GM20431 (cell line): Measurements from ENCODE around the gene SPATS2.

Source experiments
- in situ Hi-C: fragments of 300-500 bp; cut with MseI, MboI; formaldehyde crosslinking; loops from one replicate; pipeline ENCODE4 v1.15.0; 2020; ENCODE audit warnings: low sequenced_read_pairs; ENCODE audit not compliant: unreplicated experiment

Gene SPATS2

DNA sequence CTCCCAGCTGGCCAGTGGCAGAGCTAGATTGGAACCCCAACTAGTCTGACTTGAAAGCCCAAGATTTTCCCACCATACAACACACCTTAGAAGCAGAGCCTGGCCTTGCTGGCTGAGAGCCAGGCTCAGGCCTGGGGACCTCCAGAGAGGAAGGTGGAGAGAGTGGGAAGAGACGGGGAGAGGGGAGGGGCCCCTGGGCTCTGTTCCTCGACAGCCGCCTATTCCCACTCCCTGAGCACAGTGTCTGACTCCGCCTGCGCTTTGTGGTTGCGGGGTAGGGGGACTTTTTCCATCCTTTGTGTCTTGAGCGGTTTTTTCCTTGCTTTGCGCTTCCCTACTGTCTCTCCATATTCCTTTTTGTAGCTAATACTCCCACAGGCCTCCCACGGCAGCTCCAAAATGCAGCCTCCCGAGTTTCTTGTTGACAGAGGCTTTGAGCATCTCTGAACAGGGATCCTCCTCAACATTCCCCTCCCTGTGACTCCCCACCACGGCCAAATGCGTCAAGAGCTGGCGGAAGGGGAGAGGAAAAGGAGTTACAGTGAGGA, 167.5 kb downstream of the SPATS2 start:
- in situ Hi-C loops = no loop called here

- in situ Hi-C loops = no loop called here
Measured at GRCh38 chr12:49535921-49536525, 168.8 kb downstream of the SPATS2 start.

- in situ Hi-C loops = no loop called here
Measured at GRCh38 chr12:49536526-49537071, 169.3 kb downstream of the SPATS2 start.

DNA sequence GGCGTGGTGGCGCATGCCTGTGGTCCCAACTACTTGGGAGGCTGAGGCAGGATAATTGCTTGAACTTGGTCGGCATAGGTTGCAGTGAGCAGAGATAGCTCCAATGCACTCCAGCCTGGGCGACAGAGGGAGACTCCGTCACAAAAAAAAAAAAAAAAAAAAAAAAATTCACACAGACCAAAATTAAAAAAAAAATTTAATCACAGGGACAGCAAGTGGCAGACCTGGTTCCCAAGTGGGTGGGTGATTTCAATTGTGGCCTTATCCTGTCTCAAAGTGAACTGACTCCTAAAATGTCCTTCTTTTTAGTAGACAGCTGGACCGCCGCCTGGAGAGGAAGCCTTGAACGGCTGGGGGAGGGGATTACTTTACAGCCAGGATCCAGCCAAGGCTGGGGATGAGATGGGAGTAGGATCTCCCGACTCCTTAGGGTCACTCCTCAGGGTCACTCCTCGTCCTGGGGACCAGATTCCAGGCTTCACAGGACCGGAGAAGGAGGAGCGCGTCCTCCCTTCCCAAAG, 170.0 kb downstream of the SPATS2 start:
- in situ Hi-C loops = no loop called here

DNA sequence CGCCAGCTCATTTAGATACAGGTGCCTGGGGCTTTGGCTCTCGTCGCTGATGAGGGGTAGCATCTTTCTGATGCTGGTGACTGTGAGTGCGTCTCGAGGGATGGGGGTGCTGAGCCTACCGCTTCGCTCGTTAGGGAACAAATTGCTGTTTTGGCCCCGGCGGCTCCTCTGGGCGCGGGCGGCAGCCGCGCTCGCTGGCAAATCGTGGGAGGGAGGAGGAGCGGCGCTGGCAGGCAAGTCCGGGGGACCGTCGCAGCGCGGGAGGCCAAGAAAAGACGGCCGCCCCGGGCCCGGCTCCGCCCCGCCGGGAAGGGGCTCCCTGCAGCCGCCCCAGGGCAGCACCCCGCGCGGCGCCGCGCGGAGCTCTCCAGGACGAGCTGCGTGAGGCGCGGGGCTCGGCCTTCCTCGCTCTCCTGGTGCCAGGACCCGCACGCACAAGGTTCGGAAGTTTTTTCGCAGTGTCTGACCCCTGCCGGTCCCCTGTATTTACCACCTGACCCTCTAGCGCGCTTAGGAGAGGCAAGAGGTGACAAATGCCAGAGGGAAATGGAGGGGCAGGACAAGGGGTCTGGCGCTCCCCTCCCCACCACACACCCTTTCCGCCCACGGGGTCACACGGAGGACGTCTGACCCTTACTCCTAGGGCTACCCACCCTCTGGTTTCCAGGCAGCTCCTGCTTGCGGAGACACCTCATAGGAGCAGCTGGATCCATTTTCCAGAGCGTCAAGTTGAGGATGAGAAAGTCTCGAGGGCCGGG, 170.7 kb downstream of the SPATS2 start:
- in situ Hi-C loops = no loop called here

- in situ Hi-C loops = no loop called here
Measured at GRCh38 chr12:49538510-49539403, 171.5 kb downstream of the SPATS2 start, which contains the start of gene KCNH3. TSS of gene KCNH3 (plus strand) at chr12:49539030. CDS start at chr12:49539417, 387 bp downstream.

DNA sequence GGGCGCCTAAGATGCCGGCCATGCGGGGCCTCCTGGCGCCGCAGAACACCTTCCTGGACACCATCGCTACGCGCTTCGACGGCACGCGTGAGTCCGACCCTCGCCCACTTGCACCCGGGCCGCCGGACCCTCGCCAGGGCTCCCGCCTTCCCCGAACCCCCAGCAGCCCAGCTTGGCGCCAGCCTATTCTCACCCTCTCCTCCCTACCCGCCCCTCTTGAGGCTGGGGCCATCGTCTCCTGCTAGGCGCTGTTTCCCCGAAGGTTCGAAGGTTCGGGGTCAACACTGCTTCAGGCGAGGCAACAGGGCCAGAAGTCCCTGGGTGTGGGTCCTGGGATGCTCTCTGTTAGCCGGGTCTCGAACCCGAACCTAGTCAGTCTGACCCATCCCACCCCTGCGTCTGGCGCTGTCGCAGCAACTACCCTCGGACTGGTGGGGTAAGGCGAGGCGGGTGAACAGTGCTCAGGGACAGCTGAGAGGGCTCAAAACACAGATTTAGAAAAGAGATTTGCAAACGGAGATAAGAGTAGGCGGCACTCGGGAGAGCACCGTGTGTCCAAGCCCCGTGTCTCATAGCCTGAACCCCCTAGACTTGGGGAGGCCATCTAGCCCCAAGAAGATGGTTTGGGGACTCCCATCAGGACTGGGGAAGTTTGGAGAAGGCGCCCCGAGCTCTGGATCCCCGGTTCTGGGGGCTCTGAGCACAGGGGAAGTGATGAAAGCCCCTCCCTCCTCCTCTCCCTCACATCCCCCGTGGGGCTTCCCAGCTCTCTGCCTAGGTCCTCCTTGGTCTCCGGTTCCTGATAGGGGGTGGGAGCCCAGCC, 172.4 kb downstream of the SPATS2 start:
- in situ Hi-C loops = no loop called here

DNA sequence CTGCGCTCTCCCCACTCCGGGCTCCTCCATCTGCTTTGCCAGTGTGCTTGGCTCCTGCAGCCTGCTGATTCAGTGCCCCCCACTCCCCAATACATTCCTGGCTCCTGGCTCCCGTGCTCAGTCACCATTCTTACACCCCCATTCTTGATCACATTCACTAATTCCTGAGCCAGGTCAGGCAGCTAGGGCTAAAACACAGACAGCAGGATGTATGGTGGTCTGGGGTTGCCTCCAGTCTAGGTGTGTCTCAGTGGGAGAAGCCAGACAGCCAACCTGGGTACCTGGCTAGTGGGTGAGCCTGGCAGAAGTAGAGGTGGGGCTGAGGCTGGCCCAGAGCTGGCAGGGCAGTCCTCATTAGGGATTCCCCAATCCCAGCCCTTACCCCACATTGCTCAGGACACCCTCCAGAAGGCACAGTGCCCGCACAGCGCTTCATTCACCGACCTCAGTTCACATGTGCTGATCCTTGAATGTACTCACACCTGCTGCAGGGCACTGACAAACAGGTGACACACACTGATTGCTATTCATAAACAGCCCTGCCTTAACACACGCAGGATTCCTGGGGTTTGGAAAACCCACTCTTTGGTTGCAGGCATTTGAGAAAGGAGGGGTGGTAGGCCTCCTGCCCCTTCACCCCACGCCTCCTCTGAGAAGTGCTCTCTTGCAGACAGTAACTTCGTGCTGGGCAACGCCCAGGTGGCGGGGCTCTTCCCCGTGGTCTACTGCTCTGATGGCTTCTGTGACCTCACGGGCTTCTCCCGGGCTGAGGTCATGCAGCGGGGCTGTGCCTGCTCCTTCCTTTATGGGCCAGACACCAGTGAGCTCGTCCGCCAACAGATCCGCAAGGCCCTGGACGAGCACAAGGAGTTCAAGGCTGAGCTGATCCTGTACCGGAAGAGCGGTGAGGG, 173.2 kb downstream of the SPATS2 start:
- in situ Hi-C loops = no loop called here

DNA sequence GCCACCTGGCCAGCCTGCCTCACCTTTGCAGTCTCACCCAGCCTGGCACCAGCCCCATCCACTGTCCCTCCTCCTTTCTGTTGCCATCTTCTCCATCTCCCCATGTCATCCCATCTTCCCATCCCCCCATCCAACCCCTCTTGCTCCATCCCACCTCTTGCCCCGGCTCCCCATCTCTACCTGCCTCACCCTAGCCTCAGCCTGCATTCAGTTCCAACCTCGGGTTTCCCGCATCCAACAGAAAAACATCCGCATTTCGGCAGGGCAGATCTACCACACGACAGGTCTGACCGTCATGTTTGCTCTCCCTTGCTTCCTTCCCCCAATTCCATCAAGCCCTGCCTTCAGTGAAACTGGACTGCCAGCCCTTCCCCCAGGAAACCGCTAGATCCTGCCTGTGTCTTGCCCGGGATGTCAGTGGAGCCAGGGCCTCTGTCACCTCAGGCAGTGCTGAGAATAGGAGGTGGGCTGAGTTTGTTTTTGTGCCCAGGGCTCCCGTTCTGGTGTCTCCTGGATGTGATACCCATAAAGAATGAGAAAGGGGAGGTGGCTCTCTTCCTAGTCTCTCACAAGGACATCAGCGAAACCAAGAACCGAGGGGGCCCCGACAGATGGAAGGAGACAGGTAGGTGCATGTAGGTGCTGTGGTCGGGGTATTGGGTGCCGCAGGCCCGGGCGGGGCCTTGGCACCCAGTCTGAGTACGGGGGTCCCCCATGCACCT, 174.0 kb downstream of the SPATS2 start:
- in situ Hi-C loops = no loop called here

- in situ Hi-C loops = no loop called here
Measured at GRCh38 chr12:49541911-49542505, 174.7 kb downstream of the SPATS2 start.

GRCh38 chr12:49542592-49543160, 175.4 kb downstream of the SPATS2 start:
- in situ Hi-C loops = no loop called here

- in situ Hi-C loops = no loop called here
Measured at GRCh38 chr12:49543221-49543913, 176.1 kb downstream of the SPATS2 start.

- in situ Hi-C loops = no loop called here
Measured at GRCh38 chr12:49543914-49544815, 176.9 kb downstream of the SPATS2 start.

- in situ Hi-C loops = no loop called here
Measured at GRCh38 chr12:49545815-49546214, 178.6 kb downstream of the SPATS2 start.

- in situ Hi-C loops = no loop called here
Measured at GRCh38 chr12:49546481-49546880, 179.2 kb downstream of the SPATS2 start.
